Hepatocyte (in vitro differentiated cells): ENCODE data around the gene THUMPD3. TPM values are rescaled to one million over a fixed set of nuclear protein-coding genes. Genes with fewer than 3 reads are reported as not detected.

Experiments used
- DNase-seq: peaks from one replicate; pipeline ENCODE4 v3.0.0-alpha.2; 2016; ENCODE audit warnings: low spot score
- H2AFZ ChIP-seq: fragments of 200-600 bp; sonication (generic); 2 replicates; pipeline ENCODE4 v1.6.0; 2016; ENCODE audit warnings: antibody characterized with exemption, mild to moderate bottlenecking
- H3K27ac ChIP-seq: fragments of 200-600 bp; sonication (generic); 2 replicates; pipeline ENCODE4 v1.5.1; 2016; ENCODE audit warnings: mild to moderate bottlenecking
- H3K27me3 ChIP-seq: fragments of 200-600 bp; sonication (generic); 2 replicates; pipeline ENCODE4 v1.6.1; 2016
- H3K36me3 ChIP-seq: fragments of 200-600 bp; sonication (generic); replicated peaks from 2 replicates; pipeline ENCODE4 v1.5.1; 2016; ENCODE audit warnings: low read depth; ENCODE audit not compliant: insufficient read depth
- H3K4me1 ChIP-seq: fragments of 200-600 bp; sonication (generic); 2 replicates; pipeline ENCODE4 v1.5.1; 2016; ENCODE audit warnings: mild to moderate bottlenecking, moderate library complexity; ENCODE audit not compliant: insufficient read depth
- H3K4me2 ChIP-seq: fragments of 200-600 bp; sonication (generic); 2 replicates; pipeline ENCODE4 v1.6.0; 2016
- H3K4me3 ChIP-seq: fragments of 200-600 bp; sonication (generic); 2 replicates; pipeline ENCODE4 v1.5.1; 2016; ENCODE audit warnings: mild to moderate bottlenecking
- H3K79me2 ChIP-seq: fragments of 200-600 bp; sonication (generic); 2 replicates; pipeline ENCODE4 v1.6.0; 2017; ENCODE audit warnings: mild to moderate bottlenecking
- H3K9me2 ChIP-seq: fragments of 200-600 bp; sonication (generic); replicated peaks from 2 replicates; pipeline ENCODE4 v1.6.0; 2017; ENCODE audit warnings: mild to moderate bottlenecking; ENCODE audit not compliant: insufficient read depth
- H3K9me3 ChIP-seq: fragments of 200-600 bp; sonication (generic); 2 replicates; pipeline ENCODE4 v1.5.1; 2016; ENCODE audit warnings: low read depth, mild to moderate bottlenecking
- H4K20me1 ChIP-seq: fragments of 200-600 bp; sonication (generic); 2 replicates; pipeline ENCODE4 v1.6.0; 2016; ENCODE audit warnings: mild to moderate bottlenecking; ENCODE audit not compliant: insufficient read depth, poor library complexity, severe bottlenecking
- EZH2 ChIP-seq: fragments of 200-600 bp; sonication (generic); IDR thresholded peaks from 2 replicates; pipeline ENCODE4 v1.6.1; 2016; ENCODE audit warnings: antibody characterized with exemption, mild to moderate bottlenecking, borderline replicate concordance
- EZH2phosphoT487 ChIP-seq: fragments of 200-600 bp; sonication (generic); IDR thresholded peaks from one replicate; pipeline ENCODE4 v1.6.1; 2018; ENCODE audit warnings: antibody characterized with exemption, mild to moderate bottlenecking, low read depth, moderate library complexity; ENCODE audit not compliant: unreplicated experiment, severe bottlenecking
- WGBS: methylation state at CpG from one replicate; pipeline ENCODE4 v1.1.6; 2016; ENCODE audit warnings: low lambda C conversion rate; ENCODE audit errors: missing lambda C conversion rate; 5-methylcytosine and 5-hydroxymethylcytosine counted together
- polyA plus RNA-seq: library from polyadenylated mRNA; unstranded; fragments of >200 nt; fragmentation: Nextera tagmentation; extraction: Ambion mirVana; gene quantifications from 2 replicates; pipeline ENCODE4 v1.2.1, GENCODE V29; 2016
- total RNA-seq: library from RNA; depleted of rRNA; stranded (reverse); fragments of >200 nt; gene quantifications from 2 replicates; pipeline ENCODE4 v1.2.3, GENCODE V29; 2014
- TF ChIP-seq, protein P1 (sequence below): fragments of 200-600 bp; sonication (generic); IDR thresholded peaks from 2 replicates; pipeline ENCODE4 v1.5.1; 2016; ENCODE audit warnings: antibody characterized with exemption, mild to moderate bottlenecking; ENCODE audit not compliant: poor library complexity

The THUMPD3 gene
- total and polyA plus RNA-seq, 2 experiments from 2014 or later, result 17.3 to 22.7 TPM

DNA sequence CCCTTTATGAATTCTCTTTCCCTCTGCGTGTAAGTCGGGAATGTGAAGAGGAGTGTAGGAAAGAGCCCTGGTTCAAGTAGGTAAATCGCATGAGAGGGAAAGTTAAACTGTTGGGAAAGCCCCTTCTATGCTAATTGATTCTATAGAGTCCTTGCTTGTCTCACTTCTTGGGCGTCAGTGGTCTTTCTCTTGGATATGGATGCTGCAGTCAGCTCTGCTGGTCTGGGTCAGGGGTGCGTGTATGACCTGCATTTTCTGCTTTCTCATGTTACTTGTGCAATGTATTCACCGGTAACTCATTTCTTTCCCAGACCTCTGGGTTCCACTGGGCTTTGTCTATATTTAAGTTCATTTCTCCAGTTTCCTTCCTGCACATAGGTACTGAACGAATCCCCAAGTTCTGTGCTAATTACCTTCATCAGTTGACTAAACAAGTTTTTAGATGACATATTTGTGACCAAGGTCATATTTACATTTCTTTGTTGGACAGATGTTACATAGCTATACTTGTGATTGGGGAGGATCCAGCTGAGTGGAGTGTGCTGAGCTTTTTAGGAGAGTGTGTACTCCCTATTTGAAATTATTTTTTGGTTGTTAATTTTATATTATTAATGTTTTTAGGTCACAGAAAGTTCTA is 36.0 kb downstream of the THUMPD3 start:
- peaks cover 69% of the 10 kb centered on the region for H4K20me1 ChIP-seq
- WGBS, result under 1% methylated on average over 7 of the region's 7 CpGs
- no peaks in the 10 kb centered on the region for H3K36me3 ChIP-seq
- H3K79me2 ChIP-seq, result peaks cover 83% of the 10 kb centered on the region
- no peaks in the 10 kb centered on the region for H3K27me3 ChIP-seq
- H3K4me3 ChIP-seq, result peak overlapping the region; percentile 93
- peak overlapping the region; percentile 99 for H3K27ac ChIP-seq
- no peaks in the 10 kb centered on the region for H3K9me3 ChIP-seq
- H3K4me2 ChIP-seq, result peak overlapping the region; percentile 78
- TF ChIP-seq, protein P1, sequence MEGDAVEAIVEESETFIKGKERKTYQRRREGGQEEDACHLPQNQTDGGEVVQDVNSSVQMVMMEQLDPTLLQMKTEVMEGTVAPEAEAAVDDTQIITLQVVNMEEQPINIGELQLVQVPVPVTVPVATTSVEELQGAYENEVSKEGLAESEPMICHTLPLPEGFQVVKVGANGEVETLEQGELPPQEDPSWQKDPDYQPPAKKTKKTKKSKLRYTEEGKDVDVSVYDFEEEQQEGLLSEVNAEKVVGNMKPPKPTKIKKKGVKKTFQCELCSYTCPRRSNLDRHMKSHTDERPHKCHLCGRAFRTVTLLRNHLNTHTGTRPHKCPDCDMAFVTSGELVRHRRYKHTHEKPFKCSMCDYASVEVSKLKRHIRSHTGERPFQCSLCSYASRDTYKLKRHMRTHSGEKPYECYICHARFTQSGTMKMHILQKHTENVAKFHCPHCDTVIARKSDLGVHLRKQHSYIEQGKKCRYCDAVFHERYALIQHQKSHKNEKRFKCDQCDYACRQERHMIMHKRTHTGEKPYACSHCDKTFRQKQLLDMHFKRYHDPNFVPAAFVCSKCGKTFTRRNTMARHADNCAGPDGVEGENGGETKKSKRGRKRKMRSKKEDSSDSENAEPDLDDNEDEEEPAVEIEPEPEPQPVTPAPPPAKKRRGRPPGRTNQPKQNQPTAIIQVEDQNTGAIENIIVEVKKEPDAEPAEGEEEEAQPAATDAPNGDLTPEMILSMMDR, result no peak
- TF ChIP-seq EZH2phosphoT487, result no peak
- TF ChIP-seq EZH2, result no peak
- H3K9me2 ChIP-seq, result no peaks in the 10 kb centered on the region
- H2AFZ ChIP-seq, result no peak overlapping the region
- DNase-seq, result peak; percentile 60
- H3K4me1 ChIP-seq, result peaks cover 56% of the 10 kb centered on the region

DNA sequence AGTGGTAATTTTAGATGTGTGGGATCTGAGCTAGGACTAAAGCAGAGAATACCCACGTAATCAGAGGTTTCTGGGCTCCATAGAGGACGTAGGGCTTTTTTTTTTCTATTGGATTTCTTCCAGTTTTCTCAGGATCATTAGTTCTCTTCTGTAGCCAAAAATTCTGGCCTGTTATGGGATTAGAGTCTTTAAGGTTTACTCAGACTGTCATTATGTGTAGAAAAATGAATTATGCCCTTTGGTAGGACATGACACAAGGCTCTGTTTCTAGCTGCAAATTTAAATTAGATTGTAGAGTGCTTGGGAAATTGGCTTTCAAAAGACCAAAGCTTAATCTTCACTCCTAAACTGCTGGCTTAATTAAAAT is 36.5 kb downstream of the THUMPD3 start:
- peak overlapping the region; percentile 78 for H3K4me2 ChIP-seq
- H4K20me1 ChIP-seq, result peaks cover 69% of the 10 kb centered on the region
- no peaks in the 10 kb centered on the region for H3K9me3 ChIP-seq
- H3K36me3 ChIP-seq, result no peaks in the 10 kb centered on the region
- DNase-seq, result no peak
- WGBS, result 2% methylated on average over 2 of the region's 2 CpGs
- TF ChIP-seq, protein P1, result no peak
- TF ChIP-seq EZH2 (no peak), EZH2phosphoT487 (no peak)
- H2AFZ ChIP-seq, result no peak overlapping the region
- H3K9me2 ChIP-seq, result no peaks in the 10 kb centered on the region
- H3K79me2 ChIP-seq, result peaks cover 83% of the 10 kb centered on the region
- H3K4me1 ChIP-seq, result peaks cover 54% of the 10 kb centered on the region
- peak overlapping the region; percentile 99 for H3K27ac ChIP-seq
- peak overlapping the region; percentile 93 for H3K4me3 ChIP-seq
- H3K27me3 ChIP-seq, result no peaks in the 10 kb centered on the region

DNA sequence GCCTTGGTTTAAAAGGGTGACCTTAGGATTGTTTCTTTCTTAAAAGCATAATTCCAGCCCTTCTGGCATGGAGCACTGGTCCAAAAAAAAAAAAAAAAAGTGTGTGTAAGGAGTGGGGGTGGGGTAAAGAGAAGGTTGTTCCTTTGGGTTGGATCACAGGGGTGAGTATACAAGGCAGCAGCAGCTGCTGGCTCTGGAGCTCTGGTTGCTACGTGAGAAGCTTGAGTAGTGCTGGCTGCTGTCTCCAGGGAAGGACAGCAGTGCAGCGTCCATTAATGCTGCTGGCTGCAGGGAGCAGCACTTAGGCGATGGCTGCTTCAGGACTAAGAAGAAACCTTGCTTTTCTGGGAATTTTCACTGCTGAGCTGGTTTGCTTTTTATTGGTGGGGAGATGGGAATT is 36.9 kb downstream of the THUMPD3 start:
- TF ChIP-seq, protein P1, result no peak
- DNase-seq, result peak; percentile 92
- H3K27ac ChIP-seq, result peak overlapping the region; percentile 99

More for the DNA sequence above, 36.9 kb downstream of the THUMPD3 start:
- H3K4me2 ChIP-seq, result peak overlapping the region; percentile 78
- 0% methylated on average over 3 of the region's 3 CpGs for WGBS
- H4K20me1 ChIP-seq, result peaks cover 69% of the 10 kb centered on the region
- peaks cover 83% of the 10 kb centered on the region for H3K79me2 ChIP-seq
- H2AFZ ChIP-seq, result no peak overlapping the region
- no peaks in the 10 kb centered on the region for H3K9me3 ChIP-seq
- H3K9me2 ChIP-seq, result no peaks in the 10 kb centered on the region
- H3K4me1 ChIP-seq, result peaks cover 52% of the 10 kb centered on the region
- H3K4me3 ChIP-seq, result peak overlapping the region; percentile 93
- H3K36me3 ChIP-seq, result no peaks in the 10 kb centered on the region
- H3K27me3 ChIP-seq, result no peaks in the 10 kb centered on the region
